ENCODE measurements around the gene KCND3. TPM values are rescaled to one million over a fixed set of nuclear protein-coding genes. Genes with fewer than 3 reads are reported as not detected.

KCND3 gene
- total and polyA plus RNA-seq, 12 donors, result 0.39 to 6.7 (median 3.1) TPM

DNA sequence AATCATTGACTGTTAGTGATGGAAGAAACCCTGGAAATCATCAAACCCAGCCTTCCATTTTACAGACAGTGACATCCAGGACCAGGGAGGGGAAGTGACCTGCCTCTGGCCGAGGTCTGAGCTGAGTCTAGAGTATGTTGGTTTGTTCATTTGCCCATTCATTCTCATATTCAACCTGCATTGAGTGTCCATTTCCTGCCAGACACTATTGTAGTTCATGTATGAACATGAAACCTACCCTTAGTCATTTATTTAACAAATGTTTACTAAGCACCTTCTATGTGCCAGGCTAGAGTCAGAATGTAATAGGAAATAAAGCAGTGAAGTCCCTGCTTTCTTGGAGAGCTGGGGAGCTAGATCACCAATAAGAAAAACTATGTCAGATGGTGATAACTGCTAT lies 51.3 kb downstream of the KCND3 start:
- H3K36me3 ChIP-seq (replicated peaks in 1 of 2), result no peaks in the 10 kb centered on the region
- TF ChIP-seq, protein P1, sequence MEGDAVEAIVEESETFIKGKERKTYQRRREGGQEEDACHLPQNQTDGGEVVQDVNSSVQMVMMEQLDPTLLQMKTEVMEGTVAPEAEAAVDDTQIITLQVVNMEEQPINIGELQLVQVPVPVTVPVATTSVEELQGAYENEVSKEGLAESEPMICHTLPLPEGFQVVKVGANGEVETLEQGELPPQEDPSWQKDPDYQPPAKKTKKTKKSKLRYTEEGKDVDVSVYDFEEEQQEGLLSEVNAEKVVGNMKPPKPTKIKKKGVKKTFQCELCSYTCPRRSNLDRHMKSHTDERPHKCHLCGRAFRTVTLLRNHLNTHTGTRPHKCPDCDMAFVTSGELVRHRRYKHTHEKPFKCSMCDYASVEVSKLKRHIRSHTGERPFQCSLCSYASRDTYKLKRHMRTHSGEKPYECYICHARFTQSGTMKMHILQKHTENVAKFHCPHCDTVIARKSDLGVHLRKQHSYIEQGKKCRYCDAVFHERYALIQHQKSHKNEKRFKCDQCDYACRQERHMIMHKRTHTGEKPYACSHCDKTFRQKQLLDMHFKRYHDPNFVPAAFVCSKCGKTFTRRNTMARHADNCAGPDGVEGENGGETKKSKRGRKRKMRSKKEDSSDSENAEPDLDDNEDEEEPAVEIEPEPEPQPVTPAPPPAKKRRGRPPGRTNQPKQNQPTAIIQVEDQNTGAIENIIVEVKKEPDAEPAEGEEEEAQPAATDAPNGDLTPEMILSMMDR (IDR thresholded peaks at IDR 0.05), result no peak
- TF ChIP-seq POLR2A (IDR thresholded peaks at IDR 0.05), result no peak
- intact Hi-C loops (cut with DNase I), result no loop called here
- H3K27me3 ChIP-seq, result no peaks in the 10 kb centered on the region
- H3K9me3 ChIP-seq (replicated peaks in 1 of 3), result no peaks in the 10 kb centered on the region
- H3K27ac ChIP-seq, result no peak overlapping the region
- no peak for DNase-seq
- no peak overlapping the region for H3K4me3 ChIP-seq
- no peaks in the 10 kb centered on the region for H3K4me1 ChIP-seq (replicated peaks in 1 of 2)
- 2 to 82% (median 47%) methylated on average over 1 of the region's 1 CpG for WGBS, 4 donors

DNA sequence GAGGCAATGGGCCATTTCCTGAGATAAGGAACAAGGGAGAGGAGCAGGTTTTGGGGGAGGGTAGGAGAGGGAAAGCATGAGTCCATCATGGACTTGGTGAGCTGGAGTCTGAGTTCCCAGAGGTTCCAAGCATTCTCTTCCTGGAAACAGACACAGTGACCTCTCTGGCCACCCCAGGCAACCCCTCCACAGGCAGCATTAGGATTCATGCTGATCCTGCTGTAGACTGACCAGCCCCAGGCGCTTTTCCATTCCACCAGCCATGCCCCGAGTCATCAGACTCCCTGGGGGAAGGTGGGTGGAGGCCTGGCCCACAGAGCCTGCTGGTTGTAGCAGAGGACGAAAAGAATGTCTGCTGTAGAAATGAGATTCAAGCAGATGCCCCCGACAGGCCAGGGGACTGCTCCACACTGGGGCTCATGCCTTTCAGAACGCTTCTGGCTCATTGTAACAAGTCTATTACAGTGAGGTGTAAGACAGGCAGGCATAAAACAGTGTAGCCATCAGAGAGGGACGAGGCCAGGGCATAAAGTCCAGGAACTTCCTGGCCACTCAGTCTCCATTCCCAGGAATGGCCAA lies 52.2 kb downstream of the KCND3 start:
- Histone ChIP-seq H3K27me3 (no peaks in the 10 kb centered on the region), H3K4me1 (replicated peaks in 1 of 2) (no peaks in the 10 kb centered on the region), H3K36me3 (replicated peaks in 1 of 2) (no peaks in the 10 kb centered on the region), H3K4me3 (no peak overlapping the region), H3K27ac (no peak overlapping the region), H3K9me3 (replicated peaks in 1 of 3) (no peaks in the 10 kb centered on the region)
- DNase-seq, result no peak
- intact Hi-C loops (cut with DNase I), result no loop called here
- TF ChIP-seq, protein P1 (IDR thresholded peaks at IDR 0.05), result no peak
- no peak for TF ChIP-seq POLR2A (IDR thresholded peaks at IDR 0.05)
- 55 to 100% (median 80%) methylated on average over 3 to 6 of the region's 6 CpGs for WGBS, 4 donors

DNA sequence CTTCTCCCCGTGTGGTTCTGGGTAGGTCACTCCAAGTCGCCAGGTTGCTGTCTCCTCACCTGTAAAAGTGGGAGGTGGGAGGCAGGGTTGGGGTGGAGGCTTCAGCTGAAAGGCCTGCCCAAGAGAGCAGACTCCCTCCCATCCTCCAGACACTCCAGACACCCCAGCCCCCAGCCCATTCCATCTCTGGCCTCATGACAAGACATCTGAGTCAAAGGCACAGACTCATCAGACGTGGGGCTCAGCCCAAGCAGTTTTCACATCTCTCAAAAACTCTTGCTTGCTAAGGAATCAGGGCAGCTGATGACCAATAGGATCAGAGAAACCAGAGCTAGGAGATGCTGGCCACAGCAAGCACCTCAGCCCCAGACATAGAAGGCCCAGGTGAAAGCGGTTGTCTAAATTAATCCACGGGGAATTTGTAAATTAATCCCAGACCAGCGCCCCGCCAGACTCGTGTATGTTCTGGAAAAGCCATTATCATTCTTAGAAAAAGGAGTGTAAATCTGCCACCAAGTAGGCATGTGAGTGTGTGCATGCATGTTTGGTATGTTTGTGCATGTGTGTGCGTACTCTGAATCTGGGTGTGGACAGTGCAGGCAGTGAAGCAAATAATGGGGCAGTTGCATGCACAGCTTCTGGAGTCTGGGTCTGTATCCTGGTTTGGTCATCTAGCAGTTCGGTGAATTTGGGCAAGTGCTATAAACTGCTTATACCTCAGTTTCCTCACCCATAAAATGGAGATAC lies 55.2 kb downstream of the KCND3 start:
- intact Hi-C loops (cut with DNase I), result no loop called here
- 83 to 91% (median 85%) methylated on average over 9 to 10 of the region's 10 CpGs for WGBS, 4 donors
- Histone ChIP-seq H3K36me3 (replicated peaks in 1 of 2) (no peaks in the 10 kb centered on the region), H3K9me3 (replicated peaks in 1 of 3) (no peaks in the 10 kb centered on the region), H3K27ac (no peak overlapping the region), H3K4me3 (no peak overlapping the region), H3K4me1 (replicated peaks in 1 of 2) (no peaks in the 10 kb centered on the region), H3K27me3 (no peaks in the 10 kb centered on the region)
- TF ChIP-seq, protein P1 (IDR thresholded peaks at IDR 0.05), result no peak
- no peak for TF ChIP-seq POLR2A (IDR thresholded peaks at IDR 0.05)
- no peak for DNase-seq

DNA sequence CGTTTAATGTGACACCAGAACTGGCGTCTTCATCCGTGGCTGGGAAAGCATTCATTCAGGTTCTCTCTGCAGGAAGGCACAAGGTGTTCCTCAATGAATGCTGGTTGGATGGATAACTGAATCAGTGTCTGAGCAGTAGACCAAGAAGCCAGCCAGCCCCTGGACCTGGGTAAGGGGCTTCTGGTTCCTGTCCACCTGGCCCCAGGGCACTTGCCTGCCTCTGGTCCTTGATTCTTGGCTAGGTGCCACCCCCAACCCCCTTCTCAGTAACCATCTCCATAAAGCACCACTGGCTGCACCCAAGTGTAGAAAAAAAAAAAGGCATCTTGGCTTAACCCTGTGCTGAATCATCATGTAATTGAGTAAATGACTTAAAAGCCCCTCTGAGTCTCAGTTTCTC lies 59.1 kb downstream of the KCND3 start:
- 71 to 84% (median 80%) methylated on average over 1 to 3 of the region's 3 CpGs for WGBS, 4 donors
- no peak for DNase-seq
- H3K36me3 ChIP-seq (replicated peaks in 1 of 2), result no peaks in the 10 kb centered on the region

More for the DNA sequence above, 59.1 kb downstream of the KCND3 start:
- Histone ChIP-seq H3K4me1 (replicated peaks in 1 of 2) (no peaks in the 10 kb centered on the region), H3K27ac (no peak overlapping the region), H3K9me3 (replicated peaks in 1 of 3) (no peaks in the 10 kb centered on the region), H3K4me3 (no peak overlapping the region), H3K27me3 (no peaks in the 10 kb centered on the region)
- TF ChIP-seq POLR2A (IDR thresholded peaks at IDR 0.05), result no peak
- TF ChIP-seq, protein P1 (IDR thresholded peaks at IDR 0.05), result no peak
- intact Hi-C loops (cut with DNase I), result no loop called here
